ENCODE results near the gene PSMC1. TPM values are rescaled to one million over a fixed set of nuclear protein-coding genes. Genes with fewer than 3 reads are reported as not detected.

PSMC1 gene
- total and polyA plus RNA-seq, 2 experiments from 2014 or later: 112 to 139 TPM

GRCh38 chr14:90281756-90282155 lies 25.4 kb downstream of the PSMC1 start:
- no peaks in the 10 kb centered on the region for H3F3A ChIP-seq (replicated peaks; ENCODE audit: low read depth)
- no peaks in the 10 kb centered on the region for H3K27me3 ChIP-seq (ENCODE audit: insufficient read depth)
- DNase-seq (ENCODE audit: low spot score) (no peak), ATAC-seq (no peak)
- Mint-ChIP-seq H3K27me3 (ENCODE audit: insufficient read depth, low read depth, poor library complexity) (peaks cover 5% of the 10 kb centered on the region), H3K4me3 (no peak overlapping the region), H3K9me3 (no peaks in the 10 kb centered on the region), H3K4me1 (no peaks in the 10 kb centered on the region), H3K36me3 (ENCODE audit: low read depth) (peaks cover 12% of the 10 kb centered on the region; the same call in 2 of the 3 replicates), H3K27ac (no peak overlapping the region)
- H2AFZ ChIP-seq: no peak overlapping the region
- H4K20me1 ChIP-seq (replicated peaks; ENCODE audit: insufficient read depth): no peaks in the 10 kb centered on the region
- no peak overlapping the region for H3K27ac ChIP-seq (ENCODE audit: low read depth)
- TF ChIP-seq ZNF331 (CRISPR knock-in tag; IDR thresholded peaks at IDR 0.05; ENCODE audit: low read depth) (no peak), STAT1 (IDR thresholded peaks at IDR 0.05; ENCODE audit: unreplicated experiment) (no peak), POLR2AphosphoS5 (IDR thresholded peaks at IDR 0.05; ENCODE audit: low read depth) (no peak), ZNF114 (CRISPR knock-in tag; IDR thresholded peaks at IDR 0.05) (no peak), ETS1 (IDR thresholded peaks at IDR 0.05) (no peak), ZNF462 (CRISPR knock-in tag; IDR thresholded peaks at IDR 0.05) (no peak), CTCF (conservative IDR thresholded peaks at IDR 0.05; ENCODE audit: low read depth in 2 of 2) (no peak), REST (IDR thresholded peaks at IDR 0.05; ENCODE audit: unreplicated experiment) (no peak), EZH2phosphoT487 (IDR thresholded peaks at IDR 0.05; ENCODE audit: unreplicated experiment) (no peak), NANOG (IDR thresholded peaks at IDR 0.05; ENCODE audit: borderline replicate concordance) (no peak), CREB1 (CRISPR knock-in tag; IDR thresholded peaks at IDR 0.05; ENCODE audit: low read depth) (no peak), EZH2 (IDR thresholded peaks at IDR 0.05; ENCODE audit: low read depth, unreplicated experiment) (no peak), JUNB (IDR thresholded peaks at IDR 0.05; ENCODE audit: unreplicated experiment) (no peak)
- H3K79me2 ChIP-seq (replicated peaks; ENCODE audit: insufficient read depth): no peaks in the 10 kb centered on the region
- H3K4me1 ChIP-seq (ENCODE audit: insufficient read depth): no peaks in the 10 kb centered on the region
- H3K4me3 ChIP-seq: no peak overlapping the region
- no peaks in the 10 kb centered on the region for H3K36me3 ChIP-seq (ENCODE audit: insufficient read depth)
- no peak overlapping the region for H3K4me2 ChIP-seq
- no peaks in the 10 kb centered on the region for H3K9me2 ChIP-seq (ENCODE audit: insufficient read depth)

Data from GM23338 (cell line).